Smooth muscle cell (in vitro differentiated cells): Measurements from ENCODE around the gene ASXL1. TPM values are rescaled to one million over a fixed set of nuclear protein-coding genes. Genes with fewer than 3 reads are reported as not detected.
A peak's percentile ranks its signal among the peaks of the same experiment; 100 is the strongest.
"Not testable (repeated sequence)": the region's sequence is repeated elsewhere in the genome, so short reads cannot be mapped to it uniquely, and the experiment has no call there.

ENCODE experiments used
- DNase-seq: peaks from one replicate; lab custom pipeline; 2025; ENCODE audit not compliant: unreplicated experiment; lab: John Stamatoyannopoulos, UW
- H2AFZ ChIP-seq: fragments of 200-600 bp; sonication (generic); 2 replicates; pipeline ENCODE4 v1.6.0; 2016; ENCODE audit warnings: antibody characterized with exemption, low read depth, mild to moderate bottlenecking
- H3F3A ChIP-seq: fragments of 200-600 bp; sonication (generic); 2 replicates; pipeline ENCODE4 v1.6.0; 2017; ENCODE audit warnings: antibody characterized with exemption, low read depth
- H3K27ac ChIP-seq: fragments of 200-600 bp; sonication (generic); 2 replicates; pipeline ENCODE4 v1.5.1; 2016; ENCODE audit warnings: low read depth, mild to moderate bottlenecking
- H3K27me3 ChIP-seq: fragments of 200-600 bp; sonication (generic); 2 replicates; pipeline ENCODE4 v1.6.1; 2016; ENCODE audit warnings: low read depth, mild to moderate bottlenecking
- H3K36me3 ChIP-seq: fragments of 200-600 bp; sonication (generic); 2 replicates; pipeline ENCODE4 v1.5.1; 2016; ENCODE audit warnings: low read depth
- H3K4me1 ChIP-seq: fragments of 200-600 bp; sonication (generic); 2 replicates; pipeline ENCODE4 v1.5.1; 2016; ENCODE audit warnings: low read depth
- H3K4me2 ChIP-seq: fragments of 200-600 bp; sonication (generic); 2 replicates; pipeline ENCODE4 v1.6.0; 2016; ENCODE audit warnings: mild to moderate bottlenecking
- H3K4me3 ChIP-seq: fragments of 200-600 bp; sonication (generic); 2 replicates; pipeline ENCODE4 v1.5.1; 2016; ENCODE audit warnings: mild to moderate bottlenecking
- H3K79me2 ChIP-seq: fragments of 200-600 bp; sonication (generic); 2 replicates; pipeline ENCODE4 v1.6.0; 2016; ENCODE audit warnings: low read depth, mild to moderate bottlenecking
- H3K9ac ChIP-seq: fragments of 200-600 bp; sonication (generic); 2 replicates; pipeline ENCODE4 v1.6.0; 2016; ENCODE audit warnings: low read depth
- H3K9me3 ChIP-seq: fragments of 200-600 bp; sonication (generic); replicated peaks from 2 replicates; pipeline ENCODE4 v1.5.1; 2016; ENCODE audit warnings: low read depth
- H4K20me1 ChIP-seq: fragments of 200-600 bp; sonication (generic); 2 replicates; pipeline ENCODE4 v1.6.0; 2016; ENCODE audit warnings: low read depth
- WGBS: methylation state at CpG from one replicate; pipeline ENCODE4 v1.1.7; 2016; ENCODE audit warnings: low lambda C conversion rate; 5-methylcytosine and 5-hydroxymethylcytosine counted together
- polyA plus RNA-seq: library from polyadenylated mRNA; unstranded; fragments of >200 nt; fragmentation: Nextera tagmentation; extraction: Ambion mirVana; gene quantifications from 2 replicates; pipeline ENCODE4 v1.2.1, GENCODE V29; 2016
- total RNA-seq: library from RNA; depleted of rRNA; stranded (reverse); fragments of >200 nt; gene quantifications from 2 replicates; pipeline ENCODE4 v1.2.3, GENCODE V29; 2014
- TF ChIP-seq, protein P1 (sequence below): fragments of 200-600 bp; sonication (generic); IDR thresholded peaks from 2 replicates; pipeline ENCODE4 v1.5.1; 2017; ENCODE audit warnings: borderline replicate concordance, mild to moderate bottlenecking, antibody characterized with exemption; ENCODE audit not compliant: insufficient read depth, poor library complexity, severe bottlenecking

The ASXL1 gene
- total and polyA plus RNA-seq, 2 experiments from 2014 or later: 46.5 to 62.1 TPM

DNA sequence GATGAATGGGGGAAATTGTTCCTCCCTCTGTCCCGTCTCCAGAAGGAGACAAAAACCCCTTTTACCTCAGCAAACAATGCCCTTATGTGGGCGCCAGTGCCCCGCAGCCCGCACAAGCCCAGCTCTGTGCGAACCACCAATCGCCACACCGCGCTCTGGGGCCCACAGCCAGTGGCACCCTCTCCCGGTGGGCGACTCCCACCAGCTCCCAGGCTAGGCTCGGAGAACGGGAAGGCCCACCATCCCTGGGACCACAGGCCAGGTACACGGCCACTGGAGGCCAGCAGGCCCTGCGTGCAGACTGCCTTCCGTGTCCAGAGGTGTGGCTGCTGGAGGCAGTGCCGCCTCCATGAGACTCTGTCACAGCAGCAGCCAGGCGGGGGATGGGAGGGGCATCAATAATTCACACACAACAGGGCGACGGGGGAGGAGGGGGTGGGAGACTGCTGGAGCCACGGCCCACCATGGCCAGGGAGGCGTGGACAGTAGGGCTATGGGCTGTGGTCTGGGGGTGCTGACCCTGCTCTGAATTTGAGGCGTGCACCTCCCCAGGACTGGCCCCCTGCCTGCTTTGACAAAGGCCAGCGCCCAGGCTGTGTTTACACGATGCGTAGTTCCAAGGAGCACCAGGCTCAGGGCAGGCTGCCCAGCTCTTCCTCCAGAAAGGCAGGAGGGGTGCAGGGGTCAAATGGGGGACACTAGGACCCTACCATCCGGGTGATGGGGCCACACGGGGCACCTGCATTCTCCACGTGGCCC is 105.7 kb downstream of the ASXL1 start:
- Histone ChIP-seq H3K4me3 (no peak overlapping the region), H3F3A (peaks cover 23% of the 10 kb centered on the region), H3K9me3 (no peaks in the 10 kb centered on the region), H3K36me3 (peaks cover 3% of the 10 kb centered on the region), H2AFZ (no peak overlapping the region), H3K4me1 (peaks cover 26% of the 10 kb centered on the region), H3K9ac (no peak overlapping the region), H3K79me2 (peaks cover 89% of the 10 kb centered on the region), H3K27me3 (no peaks in the 10 kb centered on the region), H3K27ac (peak overlapping the region; percentile 98), H4K20me1 (peaks cover 67% of the 10 kb centered on the region), H3K4me2 (peak overlapping the region; percentile 28)
- WGBS: 74% methylated on average over 28 of the region's 28 CpGs
- DNase-seq: no peak
- TF ChIP-seq, protein P1, sequence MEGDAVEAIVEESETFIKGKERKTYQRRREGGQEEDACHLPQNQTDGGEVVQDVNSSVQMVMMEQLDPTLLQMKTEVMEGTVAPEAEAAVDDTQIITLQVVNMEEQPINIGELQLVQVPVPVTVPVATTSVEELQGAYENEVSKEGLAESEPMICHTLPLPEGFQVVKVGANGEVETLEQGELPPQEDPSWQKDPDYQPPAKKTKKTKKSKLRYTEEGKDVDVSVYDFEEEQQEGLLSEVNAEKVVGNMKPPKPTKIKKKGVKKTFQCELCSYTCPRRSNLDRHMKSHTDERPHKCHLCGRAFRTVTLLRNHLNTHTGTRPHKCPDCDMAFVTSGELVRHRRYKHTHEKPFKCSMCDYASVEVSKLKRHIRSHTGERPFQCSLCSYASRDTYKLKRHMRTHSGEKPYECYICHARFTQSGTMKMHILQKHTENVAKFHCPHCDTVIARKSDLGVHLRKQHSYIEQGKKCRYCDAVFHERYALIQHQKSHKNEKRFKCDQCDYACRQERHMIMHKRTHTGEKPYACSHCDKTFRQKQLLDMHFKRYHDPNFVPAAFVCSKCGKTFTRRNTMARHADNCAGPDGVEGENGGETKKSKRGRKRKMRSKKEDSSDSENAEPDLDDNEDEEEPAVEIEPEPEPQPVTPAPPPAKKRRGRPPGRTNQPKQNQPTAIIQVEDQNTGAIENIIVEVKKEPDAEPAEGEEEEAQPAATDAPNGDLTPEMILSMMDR: no peak

DNA sequence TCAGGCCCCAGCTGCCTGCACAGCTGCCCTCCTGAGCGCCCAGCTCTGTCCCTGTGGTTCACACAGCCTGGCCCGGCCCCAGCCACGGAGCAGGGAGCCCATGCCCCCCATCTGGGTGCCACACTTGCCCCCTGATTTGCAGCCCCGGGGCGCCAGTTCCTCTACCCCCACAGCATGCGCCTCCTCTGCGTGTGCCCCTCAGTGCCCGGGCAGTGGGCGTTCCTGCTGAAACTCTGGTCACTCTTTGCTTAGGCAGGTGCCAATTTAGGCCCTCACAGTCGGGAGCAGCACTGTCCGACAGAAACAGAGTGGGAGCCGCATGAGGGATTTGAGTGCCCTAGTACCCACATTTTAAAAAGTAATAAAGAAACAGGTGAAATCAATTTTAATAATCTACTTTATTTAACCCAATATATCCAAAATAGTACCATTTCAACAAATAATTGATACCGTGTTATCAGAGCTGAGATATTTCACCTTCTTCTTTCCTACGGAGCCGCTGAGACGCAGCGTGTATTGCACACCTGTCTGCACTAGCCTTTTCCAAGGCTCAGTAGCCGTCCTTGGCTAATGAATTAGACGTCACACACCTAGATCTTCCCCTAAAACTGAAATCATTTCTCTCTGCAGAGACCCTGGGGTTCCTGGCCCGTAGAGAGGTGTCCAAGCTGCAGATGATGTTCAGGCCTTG is 106.4 kb downstream of the ASXL1 start:
- peaks cover 26% of the 10 kb centered on the region for H3K4me1 ChIP-seq
- no peak overlapping the region for H2AFZ ChIP-seq
- H3K79me2 ChIP-seq: peaks cover 90% of the 10 kb centered on the region
- no peak for DNase-seq
- peak overlapping the region; percentile 28 for H3K4me2 ChIP-seq
- TF ChIP-seq, protein P1: no peak
- H3F3A ChIP-seq: peaks cover 21% of the 10 kb centered on the region
- H3K9me3 ChIP-seq: no peaks in the 10 kb centered on the region
- H3K36me3 ChIP-seq: peaks cover 3% of the 10 kb centered on the region
- no peaks in the 10 kb centered on the region for H3K27me3 ChIP-seq
- H3K27ac ChIP-seq: peak overlapping the region; percentile 98
- H3K4me3 ChIP-seq: no peak overlapping the region
- 96% methylated on average over 20 of the region's 20 CpGs for WGBS
- no peak overlapping the region for H3K9ac ChIP-seq
- H4K20me1 ChIP-seq: peaks cover 61% of the 10 kb centered on the region

DNA sequence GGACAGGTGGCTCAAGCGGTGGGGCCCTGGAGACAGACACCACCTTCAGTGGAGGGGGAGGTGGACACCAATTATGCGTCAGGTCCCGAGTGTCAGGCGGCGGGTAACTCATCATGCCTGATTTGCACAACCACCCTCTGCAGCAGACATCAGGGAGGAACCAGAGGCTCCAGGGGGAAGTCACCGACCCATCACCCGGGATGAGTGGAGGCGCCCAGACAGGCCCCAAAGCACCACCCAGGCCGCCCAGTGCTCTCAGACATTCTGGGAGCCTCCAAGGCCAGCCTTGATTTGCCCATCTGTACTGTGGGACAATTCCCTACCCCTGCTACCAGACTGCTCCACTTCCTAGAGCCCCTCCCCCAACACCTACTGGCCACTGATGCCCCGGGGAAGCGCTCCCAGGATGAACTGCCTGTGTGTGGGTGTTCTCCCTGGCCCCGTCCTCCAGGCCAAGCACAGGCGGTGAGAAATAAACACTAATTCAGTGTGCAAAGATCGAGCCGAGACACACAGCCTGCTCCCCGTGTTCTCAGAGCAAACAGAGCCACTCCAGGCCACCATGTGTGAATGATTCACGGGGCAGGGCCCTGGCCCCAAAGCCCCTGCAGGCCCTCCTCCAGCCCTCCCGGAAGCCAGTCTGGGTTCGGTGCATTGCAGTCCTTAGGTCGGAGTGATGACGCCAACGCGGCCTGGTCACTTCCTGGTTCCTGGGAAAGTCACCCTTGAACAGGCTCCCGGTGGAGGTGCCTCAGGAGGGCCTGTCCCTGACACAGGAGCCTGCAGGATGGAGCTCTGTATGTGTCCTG is 107.2 kb downstream of the ASXL1 start:
- Histone ChIP-seq H3K9ac (peak overlapping the region; percentile 52), H3K4me3 (no peak overlapping the region), H3K4me1 (peaks cover 27% of the 10 kb centered on the region), H3K27ac (peak overlapping the region; percentile 98), H3K4me2 (peak overlapping the region; percentile 58), H3K27me3 (no peaks in the 10 kb centered on the region), H3K79me2 (peaks cover 89% of the 10 kb centered on the region), H3K36me3 (no peaks in the 10 kb centered on the region), H2AFZ (no peak overlapping the region), H3K9me3 (no peaks in the 10 kb centered on the region), H4K20me1 (peaks cover 54% of the 10 kb centered on the region), H3F3A (peaks cover 22% of the 10 kb centered on the region)
- TF ChIP-seq, protein P1: no peak
- DNase-seq: peak; percentile 36
- WGBS: 57% methylated on average over 24 of the region's 24 CpGs

DNA sequence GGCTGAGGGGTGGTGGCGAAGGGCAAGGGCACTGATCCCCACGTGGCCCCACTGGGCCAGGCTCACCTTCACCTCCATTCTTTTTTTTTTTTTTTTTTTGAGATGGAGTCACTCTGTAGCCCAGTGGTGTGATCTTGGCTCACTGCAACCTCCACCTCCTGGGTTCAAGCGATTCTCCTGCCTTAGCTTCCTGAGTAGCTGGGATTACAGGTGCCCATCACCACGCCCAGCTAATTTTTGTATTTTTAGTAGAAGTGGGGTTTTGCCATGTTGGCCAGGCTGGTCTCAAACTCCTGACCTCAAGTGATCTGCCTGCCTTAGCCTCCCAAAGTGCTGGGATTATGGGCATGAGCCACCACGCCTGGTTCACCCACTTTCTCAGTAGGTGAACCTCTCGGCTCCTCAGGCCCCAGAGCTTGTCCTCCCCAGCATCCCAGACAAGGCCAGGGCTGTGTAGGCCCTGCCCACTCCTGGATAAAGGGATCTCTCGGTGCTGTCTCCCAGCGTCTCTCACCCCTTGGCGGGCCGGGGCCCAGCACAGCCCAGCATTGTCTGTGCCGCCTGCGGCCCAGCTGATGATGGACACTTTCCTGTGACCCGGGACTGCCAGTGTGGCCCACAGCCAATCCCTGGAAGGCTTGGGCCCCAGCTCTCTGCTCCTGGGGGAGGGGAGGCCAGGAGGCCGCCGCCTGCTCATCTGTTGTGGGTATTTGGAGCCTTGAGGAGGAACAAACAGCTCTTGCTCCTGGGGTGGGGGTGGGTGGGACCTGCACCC is 108.0 kb downstream of the ASXL1 start:
- H3K27ac ChIP-seq: peak overlapping the region; percentile 98
- H3K79me2 ChIP-seq: peaks cover 89% of the 10 kb centered on the region
- not testable (repeated sequence) for H3K27me3 ChIP-seq, H3K9me3 ChIP-seq, DNase-seq, H3K36me3 ChIP-seq, H3K4me3 ChIP-seq, H2AFZ ChIP-seq
- peaks cover 46% of the 10 kb centered on the region for H4K20me1 ChIP-seq
- peak overlapping the region; percentile 52 for H3K9ac ChIP-seq
- WGBS: 64% methylated on average over 15 of the region's 15 CpGs
- H3K4me2 ChIP-seq: peak overlapping the region; percentile 58
- peaks cover 30% of the 10 kb centered on the region for H3K4me1 ChIP-seq
- peaks cover 27% of the 10 kb centered on the region for H3F3A ChIP-seq
